H1 (cell line): ENCODE measurements around the gene TRABD2B. TPM values are rescaled to one million over a fixed set of nuclear protein-coding genes. Genes with fewer than 3 reads are reported as not detected.

Experiments used
- CBX8 ChIP-seq: fragments of 300-800, 300-1000 bp; sonication (generic); IDR thresholded peaks from 2 replicates; pipeline ENCODE4 v1.7.1; 2016; ENCODE audit warnings: low read depth, low read length, borderline replicate concordance
- EGR1 ChIP-seq: IDR thresholded peaks from 2 replicates; pipeline ENCODE4 v1.6.1; 2011; ENCODE audit warnings: low read depth, low read length, borderline replicate concordance
- POU5F1 ChIP-seq: IDR thresholded peaks from 2 replicates; pipeline ENCODE4 v1.6.1; 2011; ENCODE audit warnings: low read depth, mild to moderate bottlenecking, low read length, moderate library complexity
- RAD21 ChIP-seq, 2 experiments: IDR thresholded peaks in 1 of 2; conservative IDR thresholded peaks in 1 of 2; 2 replicates each; pipeline ENCODE4 v1.6.1; 2011; ENCODE audit warnings: low read depth in 2 of 2, low read length in 2 of 2, improper control_type of control experiment in 1 of 2, inconsistent platforms in 1 of 2, mild to moderate bottlenecking in 1 of 2, moderate library complexity in 1 of 2
- SIN3A ChIP-seq, 2 experiments: IDR thresholded peaks in 1 of 2; conservative IDR thresholded peaks in 1 of 2; 2 replicates each; pipeline ENCODE4 v1.6.1; 2011 to 2012; ENCODE audit warnings: low read length in 2 of 2, improper control_type of control experiment in 1 of 2, low read depth in 1 of 2, mild to moderate bottlenecking in 1 of 2
- SP1 ChIP-seq: IDR thresholded peaks from 2 replicates; pipeline ENCODE4 v1.6.1; 2011; ENCODE audit warnings: low read depth, low read length
- SP4 ChIP-seq: IDR thresholded peaks from 2 replicates; pipeline ENCODE4 v1.6.1; 2012; ENCODE audit warnings: low read length, inconsistent platforms
- polyA plus RNA-seq, 7 experiments: library from polyadenylated mRNA; depleted of rRNA in 3 of 7; stranded (reverse) in 5 of 7; unstranded in 2 of 7; fragments of >200 nt in 5 of 7; fragments of 200-250 nt in 2 of 7; gene quantifications; 1 replicate in 5 of 7; 2 replicates in 1 of 7; 4 replicates in 1 of 7; pipeline versions ENCODE4 v1.2.1 to v1.2.3, GENCODE V29; 2011 to 2013; ENCODE audit warnings: missing spikeins in 2 of 7, mixed read lengths in 2 of 7
- total RNA-seq: library from RNA; stranded (reverse); fragmentation: NEBNext Ultra II Directional; extraction: Animal tissue kit (Norgen Biotek cat#: 25700); gene quantifications from 2 replicates; pipeline ENCODE4 v1.2.1, GENCODE V29; 2021
- TF ChIP-seq, protein P1 (sequence below): fragments of 300-600 bp; sonication (generic); IDR thresholded peaks from 2 replicates; pipeline ENCODE4 v1.7.1; 2012; ENCODE audit warnings: low read length, moderate library complexity, mild to moderate bottlenecking, inconsistent platforms; ENCODE audit not compliant: insufficient replicate concordance
- TF ChIP-seq, protein P2 (sequence below): IDR thresholded peaks from 2 replicates; pipeline ENCODE4 v1.6.1; 2012; ENCODE audit warnings: inconsistent platforms

The TRABD2B gene
- total and polyA plus RNA-seq, 2 of the 8 experiments (the other 6 are each of a cell fraction or from before 2014, with no cell fraction given), result 0.95 to 3.4 TPM

DNA sequence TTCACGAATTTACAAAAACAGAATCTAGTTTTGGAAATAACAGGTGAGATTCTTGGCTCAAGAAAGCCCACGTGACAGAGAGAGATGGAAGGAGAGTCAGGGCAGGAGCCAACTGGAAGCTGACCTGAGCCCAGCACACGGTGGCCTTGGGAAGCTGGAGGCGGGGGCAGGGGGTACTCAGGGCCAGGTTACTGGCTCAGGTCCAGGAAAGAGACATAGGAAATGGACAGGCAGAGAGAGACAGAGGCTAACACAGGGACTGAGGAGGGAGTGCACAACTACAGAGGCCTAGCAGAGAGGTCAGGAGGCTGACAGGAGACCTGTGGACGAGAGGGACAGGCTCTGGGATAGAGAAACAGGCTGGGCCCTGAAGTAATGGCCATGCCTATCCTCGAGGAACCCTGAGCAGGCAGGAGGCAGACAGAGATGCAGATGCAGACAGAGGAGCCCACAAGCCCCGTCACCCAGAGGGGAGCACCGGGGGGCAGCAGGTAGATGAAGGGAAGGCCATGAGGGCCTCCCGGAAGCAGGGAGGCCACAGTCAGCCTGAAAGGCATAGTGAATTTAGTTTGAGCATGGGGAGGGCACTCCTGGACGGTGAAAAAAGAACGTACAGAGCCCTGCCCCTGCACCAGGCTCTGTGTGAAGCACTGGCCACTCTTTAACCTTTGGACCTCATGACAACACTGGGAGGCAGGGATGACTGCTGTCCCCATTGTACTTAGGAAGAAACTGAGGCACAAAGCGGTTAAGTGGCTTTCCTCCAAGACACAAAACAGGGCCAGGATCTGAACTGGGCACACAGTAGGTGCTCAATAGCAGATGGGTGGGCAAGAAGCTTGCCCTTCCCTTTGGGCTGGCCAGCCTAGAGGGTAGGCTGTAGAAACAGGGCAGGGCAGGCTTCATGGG is 230.1 kb downstream of the TRABD2B start (continued):
- TF ChIP-seq, protein P1, sequence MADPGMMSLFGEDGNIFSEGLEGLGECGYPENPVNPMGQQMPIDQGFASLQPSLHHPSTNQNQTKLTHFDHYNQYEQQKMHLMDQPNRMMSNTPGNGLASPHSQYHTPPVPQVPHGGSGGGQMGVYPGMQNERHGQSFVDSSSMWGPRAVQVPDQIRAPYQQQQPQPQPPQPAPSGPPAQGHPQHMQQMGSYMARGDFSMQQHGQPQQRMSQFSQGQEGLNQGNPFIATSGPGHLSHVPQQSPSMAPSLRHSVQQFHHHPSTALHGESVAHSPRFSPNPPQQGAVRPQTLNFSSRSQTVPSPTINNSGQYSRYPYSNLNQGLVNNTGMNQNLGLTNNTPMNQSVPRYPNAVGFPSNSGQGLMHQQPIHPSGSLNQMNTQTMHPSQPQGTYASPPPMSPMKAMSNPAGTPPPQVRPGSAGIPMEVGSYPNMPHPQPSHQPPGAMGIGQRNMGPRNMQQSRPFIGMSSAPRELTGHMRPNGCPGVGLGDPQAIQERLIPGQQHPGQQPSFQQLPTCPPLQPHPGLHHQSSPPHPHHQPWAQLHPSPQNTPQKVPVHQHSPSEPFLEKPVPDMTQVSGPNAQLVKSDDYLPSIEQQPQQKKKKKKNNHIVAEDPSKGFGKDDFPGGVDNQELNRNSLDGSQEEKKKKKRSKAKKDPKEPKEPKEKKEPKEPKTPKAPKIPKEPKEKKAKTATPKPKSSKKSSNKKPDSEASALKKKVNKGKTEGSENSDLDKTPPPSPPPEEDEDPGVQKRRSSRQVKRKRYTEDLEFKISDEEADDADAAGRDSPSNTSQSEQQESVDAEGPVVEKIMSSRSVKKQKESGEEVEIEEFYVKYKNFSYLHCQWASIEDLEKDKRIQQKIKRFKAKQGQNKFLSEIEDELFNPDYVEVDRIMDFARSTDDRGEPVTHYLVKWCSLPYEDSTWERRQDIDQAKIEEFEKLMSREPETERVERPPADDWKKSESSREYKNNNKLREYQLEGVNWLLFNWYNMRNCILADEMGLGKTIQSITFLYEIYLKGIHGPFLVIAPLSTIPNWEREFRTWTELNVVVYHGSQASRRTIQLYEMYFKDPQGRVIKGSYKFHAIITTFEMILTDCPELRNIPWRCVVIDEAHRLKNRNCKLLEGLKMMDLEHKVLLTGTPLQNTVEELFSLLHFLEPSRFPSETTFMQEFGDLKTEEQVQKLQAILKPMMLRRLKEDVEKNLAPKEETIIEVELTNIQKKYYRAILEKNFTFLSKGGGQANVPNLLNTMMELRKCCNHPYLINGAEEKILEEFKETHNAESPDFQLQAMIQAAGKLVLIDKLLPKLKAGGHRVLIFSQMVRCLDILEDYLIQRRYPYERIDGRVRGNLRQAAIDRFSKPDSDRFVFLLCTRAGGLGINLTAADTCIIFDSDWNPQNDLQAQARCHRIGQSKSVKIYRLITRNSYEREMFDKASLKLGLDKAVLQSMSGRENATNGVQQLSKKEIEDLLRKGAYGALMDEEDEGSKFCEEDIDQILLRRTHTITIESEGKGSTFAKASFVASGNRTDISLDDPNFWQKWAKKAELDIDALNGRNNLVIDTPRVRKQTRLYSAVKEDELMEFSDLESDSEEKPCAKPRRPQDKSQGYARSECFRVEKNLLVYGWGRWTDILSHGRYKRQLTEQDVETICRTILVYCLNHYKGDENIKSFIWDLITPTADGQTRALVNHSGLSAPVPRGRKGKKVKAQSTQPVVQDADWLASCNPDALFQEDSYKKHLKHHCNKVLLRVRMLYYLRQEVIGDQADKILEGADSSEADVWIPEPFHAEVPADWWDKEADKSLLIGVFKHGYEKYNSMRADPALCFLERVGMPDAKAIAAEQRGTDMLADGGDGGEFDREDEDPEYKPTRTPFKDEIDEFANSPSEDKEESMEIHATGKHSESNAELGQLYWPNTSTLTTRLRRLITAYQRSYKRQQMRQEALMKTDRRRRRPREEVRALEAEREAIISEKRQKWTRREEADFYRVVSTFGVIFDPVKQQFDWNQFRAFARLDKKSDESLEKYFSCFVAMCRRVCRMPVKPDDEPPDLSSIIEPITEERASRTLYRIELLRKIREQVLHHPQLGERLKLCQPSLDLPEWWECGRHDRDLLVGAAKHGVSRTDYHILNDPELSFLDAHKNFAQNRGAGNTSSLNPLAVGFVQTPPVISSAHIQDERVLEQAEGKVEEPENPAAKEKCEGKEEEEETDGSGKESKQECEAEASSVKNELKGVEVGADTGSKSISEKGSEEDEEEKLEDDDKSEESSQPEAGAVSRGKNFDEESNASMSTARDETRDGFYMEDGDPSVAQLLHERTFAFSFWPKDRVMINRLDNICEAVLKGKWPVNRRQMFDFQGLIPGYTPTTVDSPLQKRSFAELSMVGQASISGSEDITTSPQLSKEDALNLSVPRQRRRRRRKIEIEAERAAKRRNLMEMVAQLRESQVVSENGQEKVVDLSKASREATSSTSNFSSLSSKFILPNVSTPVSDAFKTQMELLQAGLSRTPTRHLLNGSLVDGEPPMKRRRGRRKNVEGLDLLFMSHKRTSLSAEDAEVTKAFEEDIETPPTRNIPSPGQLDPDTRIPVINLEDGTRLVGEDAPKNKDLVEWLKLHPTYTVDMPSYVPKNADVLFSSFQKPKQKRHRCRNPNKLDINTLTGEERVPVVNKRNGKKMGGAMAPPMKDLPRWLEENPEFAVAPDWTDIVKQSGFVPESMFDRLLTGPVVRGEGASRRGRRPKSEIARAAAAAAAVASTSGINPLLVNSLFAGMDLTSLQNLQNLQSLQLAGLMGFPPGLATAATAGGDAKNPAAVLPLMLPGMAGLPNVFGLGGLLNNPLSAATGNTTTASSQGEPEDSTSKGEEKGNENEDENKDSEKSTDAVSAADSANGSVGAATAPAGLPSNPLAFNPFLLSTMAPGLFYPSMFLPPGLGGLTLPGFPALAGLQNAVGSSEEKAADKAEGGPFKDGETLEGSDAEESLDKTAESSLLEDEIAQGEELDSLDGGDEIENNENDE, result no peak
- TF ChIP-seq RAD21 (IDR thresholded peaks at IDR 0.05 in 1 of 2, conservative IDR thresholded peaks at IDR 0.05 in 1 of 2; ENCODE audit: low read depth in 2 of 2, low read length in 2 of 2) (no peak), POU5F1 (no peak), CBX8 (no peak), EGR1 (no peak), SP4 (no peak), SIN3A (conservative IDR thresholded peaks at IDR 0.05 in 1 of 2, IDR thresholded peaks at IDR 0.05 in 1 of 2; ENCODE audit: low read depth in 1 of 2, low read length in 2 of 2) (no peak), SP1 (no peak)
- TF ChIP-seq, protein P2, sequence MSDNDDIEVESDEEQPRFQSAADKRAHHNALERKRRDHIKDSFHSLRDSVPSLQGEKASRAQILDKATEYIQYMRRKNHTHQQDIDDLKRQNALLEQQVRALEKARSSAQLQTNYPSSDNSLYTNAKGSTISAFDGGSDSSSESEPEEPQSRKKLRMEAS, result no peak
